AG09319 (cell line): ENCODE data around the gene ACSM5.
"Not testable (repeated sequence)": the region's sequence is repeated elsewhere in the genome, so short reads cannot be mapped to it uniquely, and the experiment has no call there.

Experiments
- DNase-seq: peaks from one replicate; pipeline ENCODE4 v3.0.0-alpha.2; 2010; ENCODE audit warnings: low read depth; ENCODE audit errors: extremely low read depth
- CTCF ChIP-seq: IDR thresholded peaks from 2 replicates; pipeline ENCODE4 v1.5.1; 2011; ENCODE audit warnings: low read depth, mild to moderate bottlenecking, inconsistent platforms, low read length, moderate library complexity

ACSM5 gene

GRCh38 chr16:20401066-20401465 is 8.3 kb upstream of the ACSM5 start:
- DNase-seq: no peak
- no peak for TF ChIP-seq CTCF

- TF ChIP-seq CTCF: no peak
- no peak for DNase-seq
These were observed 7.8 kb upstream of the ACSM5 start for GRCh38 chr16:20401475-20402016.

GRCh38 chr16:20402651-20403050 is 6.7 kb upstream of the ACSM5 start:
- TF ChIP-seq CTCF: no peak
- DNase-seq: no peak

GRCh38 chr16:20404637-20405036 is 4.7 kb upstream of the ACSM5 start, which contains the start of gene PDILT:
Gene PDILT (minus strand): TSS chr16:20404737. CDS start chr16:20399300, 5,437 bp downstream.
- no peak for TF ChIP-seq CTCF

GRCh38 chr16:20410121-20410723 is 888 bp downstream of the ACSM5 start:
- no peak for TF ChIP-seq CTCF
- no peak for DNase-seq

More at GRCh38 chr16:20404637-20405036, 4.7 kb upstream of the ACSM5 start, which contains the start of gene PDILT:
- no peak for DNase-seq

- no peak for DNase-seq
- no peak for TF ChIP-seq CTCF
These were observed 1.7 kb downstream of the ACSM5 start for GRCh38 chr16:20411055-20411454.

- no peak for DNase-seq
- TF ChIP-seq CTCF: no peak
These were observed 6.2 kb downstream of the ACSM5 start for GRCh38 chr16:20415541-20415940.

GRCh38 chr16:20419093-20419492 is 9.8 kb downstream of the ACSM5 start:
- not testable (repeated sequence) for DNase-seq

- not testable (repeated sequence) for DNase-seq
These were observed 12.4 kb downstream of the ACSM5 start for GRCh38 chr16:20421748-20422147.

- not testable (repeated sequence) for DNase-seq
These were observed 14.4 kb downstream of the ACSM5 start for GRCh38 chr16:20423772-20424128.
